IMR-90 (cell line): ENCODE results near the gene OSGEP. TPM values are rescaled to one million over a fixed set of nuclear protein-coding genes. Genes with fewer than 3 reads are reported as not detected.

Experiments used
- ATAC-seq: fragments of 200-7000 bp; cut with Tn5 transposase; 2 replicates; pipeline ENCODE4 v1.9.1; 2020; ENCODE audit warnings: low read depth, mild to moderate bottlenecking, moderate library complexity
- BruUV-seq: library from RNA; stranded (reverse); fragments of 400-500 nt; replicated peaks from 2 replicates; lab custom pipeline; 2021; lab: Mats Ljungman, UMichigan
- CTCF ChIA-PET: fragments of 300-600 bp; formaldehyde crosslinking; extraction: SDS; loops from one replicate; lab custom pipeline; 2021; ENCODE audit warnings: antibody characterized with exemption; lab: Yijun Ruan, JAX
- POLR2A ChIA-PET: fragments of 300-600 bp; sonication (Branson Sonifier 250); formaldehyde crosslinking; loops from one replicate; lab custom pipeline; 2022; ENCODE audit warnings: antibody characterized with exemption; ENCODE audit not compliant: unreplicated experiment; lab: Charles Lee
- DNase-seq: peaks from one replicate; pipeline ENCODE4 v3.0.0; 2013
- H2AFZ ChIP-seq: replicated peaks from 2 replicates; pipeline ENCODE3; 2013; ENCODE audit warnings: low read length, mild to moderate bottlenecking; ENCODE audit not compliant: poor library complexity
- H2AK5ac ChIP-seq: 2 replicates; pipeline ENCODE4 v1.6.1; 2013; ENCODE audit warnings: low read depth, low read length, inconsistent platforms
- H2AK9ac ChIP-seq: replicated peaks from 2 replicates; pipeline ENCODE3; 2013; ENCODE audit warnings: mild to moderate bottlenecking, low read depth, low read length, moderate library complexity; ENCODE audit not compliant: poor library complexity
- H2BK120ac ChIP-seq: 2 replicates; pipeline ENCODE4 v1.6.1; 2013; ENCODE audit warnings: low read depth, low read length, inconsistent platforms
- H2BK15ac ChIP-seq: 3 replicates; pipeline ENCODE4 v1.6.1; 2013; ENCODE audit warnings: low read depth, low read length, inconsistent platforms
- H2BK20ac ChIP-seq: 2 replicates; pipeline ENCODE4 v1.6.1; 2013; ENCODE audit warnings: low read depth, mild to moderate bottlenecking, inconsistent platforms, low read length, moderate library complexity
- H2BK5ac ChIP-seq: 2 replicates; pipeline ENCODE4 v1.6.1; 2013; ENCODE audit warnings: mild to moderate bottlenecking, low read depth, low read length, inconsistent platforms; ENCODE audit not compliant: poor library complexity, severe bottlenecking
- H3K14ac ChIP-seq: replicated peaks from 2 replicates; pipeline ENCODE4 v1.6.1; 2013; ENCODE audit warnings: low read depth, low read length, inconsistent platforms
- H3K18ac ChIP-seq: 2 replicates; pipeline ENCODE4 v1.6.1; 2013; ENCODE audit warnings: low read depth, low read length, control low read depth
- H3K23ac ChIP-seq: 2 replicates; pipeline ENCODE4 v1.6.1; 2013; ENCODE audit warnings: low read depth, low read length, inconsistent platforms
- H3K27ac ChIP-seq: 2 replicates; pipeline ENCODE4 v1.5.1; 2013; ENCODE audit warnings: mild to moderate bottlenecking, control low read depth, low read length; ENCODE audit not compliant: insufficient read depth
- H3K27me3 ChIP-seq: 2 replicates; pipeline ENCODE4 v1.6.1; 2013; ENCODE audit warnings: low read length; ENCODE audit not compliant: control insufficient read depth, insufficient read depth
- H3K36me3 ChIP-seq: 2 replicates; pipeline ENCODE4 v1.6.1; 2013; ENCODE audit warnings: low read length, mixed read lengths; ENCODE audit not compliant: control insufficient read depth, insufficient read depth
- H3K4ac ChIP-seq: 2 replicates; pipeline ENCODE4 v1.6.1; 2013; ENCODE audit warnings: low read depth, low read length, inconsistent platforms
- H3K4me1 ChIP-seq: 2 replicates; pipeline ENCODE4 v1.6.1; 2013; ENCODE audit warnings: low read length, mixed read lengths; ENCODE audit not compliant: control insufficient read depth, insufficient read depth
- H3K4me2 ChIP-seq: 2 replicates; pipeline ENCODE4 v1.6.1; 2013; ENCODE audit warnings: low read depth, mild to moderate bottlenecking, control low read depth, low read length, moderate library complexity
- H3K4me3 ChIP-seq: 2 replicates; pipeline ENCODE4 v1.5.1; 2013; ENCODE audit warnings: low read depth, mild to moderate bottlenecking, control low read depth, low read length, moderate library complexity; ENCODE audit not compliant: insufficient read depth
- H3K56ac ChIP-seq: 2 replicates; pipeline ENCODE4 v1.6.1; 2013; ENCODE audit warnings: low read length, inconsistent platforms; ENCODE audit not compliant: insufficient read depth; ENCODE audit errors: extremely low read depth
- H3K79me1 ChIP-seq, 2 experiments: 2 replicates each; pipeline ENCODE4 v1.6.1; 2013; ENCODE audit warnings: low read length in 2 of 2, inconsistent platforms in 1 of 2, low read depth in 1 of 2
- H3K9ac ChIP-seq: 2 replicates; pipeline ENCODE4 v1.6.1; 2013; ENCODE audit warnings: low read depth, low read length, control low read depth
- H3K9me1 ChIP-seq: 2 replicates; pipeline ENCODE4 v1.6.1; 2013; ENCODE audit warnings: low read length, inconsistent platforms; ENCODE audit not compliant: insufficient read depth
- H3K9me3 ChIP-seq: 2 replicates; pipeline ENCODE4 v1.6.1; 2013; ENCODE audit warnings: low read length; ENCODE audit not compliant: control insufficient read depth, insufficient read depth
- H4K20me1 ChIP-seq: 2 replicates; pipeline ENCODE4 v1.6.1; 2013; ENCODE audit warnings: low read length, inconsistent platforms; ENCODE audit not compliant: insufficient read depth
- H4K5ac ChIP-seq: 2 replicates; pipeline ENCODE4 v1.6.1; 2013; ENCODE audit warnings: mild to moderate bottlenecking, low read depth, low read length, control low read depth
- H4K8ac ChIP-seq, 2 experiments: 2 replicates each; pipeline ENCODE4 v1.6.1; 2013; ENCODE audit warnings: low read depth in 2 of 2, low read length in 2 of 2, control low read depth in 1 of 2, inconsistent platforms in 1 of 2
- H4K91ac ChIP-seq: 2 replicates; pipeline ENCODE4 v1.6.1; 2013; ENCODE audit warnings: low read depth, low read length, inconsistent platforms; ENCODE audit not compliant: insufficient read depth
- BHLHE40 ChIP-seq: fragments of 150-350 bp; IDR thresholded peaks from 2 replicates; pipeline ENCODE4 v1.6.1; 2016; ENCODE audit warnings: mild to moderate bottlenecking, low read depth, low read length
- CEBPB ChIP-seq: IDR thresholded peaks from 2 replicates; pipeline ENCODE4 v1.6.1; 2012; ENCODE audit warnings: low read depth, low read length, improper control_type of control experiment
- FOS ChIP-seq: fragments of 150-350 bp; IDR thresholded peaks from 2 replicates; pipeline ENCODE4 v1.6.1; 2016; ENCODE audit warnings: low read depth, low read length
- MAFK ChIP-seq: IDR thresholded peaks from 2 replicates; pipeline ENCODE4 v1.6.1; 2012; ENCODE audit warnings: low read depth, low read length, improper control_type of control experiment
- MAZ ChIP-seq: IDR thresholded peaks from 2 replicates; pipeline ENCODE4 v1.6.1; 2012; ENCODE audit warnings: low read depth, mild to moderate bottlenecking, low read length, improper control_type of control experiment, moderate library complexity, borderline replicate concordance
- MXI1 ChIP-seq: IDR thresholded peaks from 2 replicates; pipeline ENCODE4 v1.6.1; 2012; ENCODE audit warnings: low read depth, mild to moderate bottlenecking, low read length, moderate library complexity, borderline replicate concordance
- NFE2L2 ChIP-seq: fragments of 150-350 bp; IDR thresholded peaks from 2 replicates; pipeline ENCODE4 v1.6.1; 2016; ENCODE audit warnings: low read depth, mild to moderate bottlenecking, low read length
- SMC3 ChIP-seq: fragments of 150-350 bp; IDR thresholded peaks from 2 replicates; pipeline ENCODE4 v1.6.1; 2016; ENCODE audit warnings: low read depth, mild to moderate bottlenecking, antibody characterized with exemption, low read length, moderate library complexity
- USF2 ChIP-seq: fragments of 150-350 bp; IDR thresholded peaks from 2 replicates; pipeline ENCODE4 v1.6.1; 2017; ENCODE audit warnings: mild to moderate bottlenecking, antibody characterized with exemption, low read length, low read depth
- WGBS, 2 experiments: methylation state at CpG; one replicate each; pipeline versions ENCODE4 v1.1.5 to v1.1.7; 2013; ENCODE audit warnings: missing lambda C conversion rate in 2 of 2; ENCODE audit not compliant: insufficient read length in 1 of 2; ENCODE audit errors: extremely low coverage in 2 of 2; 5-methylcytosine and 5-hydroxymethylcytosine counted together
- dilution Hi-C: fragments of 300-500 bp; cut with HindIII; formaldehyde crosslinking; loops from one replicate; pipeline ENCODE4 v1.14.3; 2018; ENCODE audit warnings: low sequenced_read_pairs; ENCODE audit not compliant: unreplicated experiment
- in situ Hi-C: fragments of 300-500 bp; cut with MboI; formaldehyde crosslinking; loops from 3 replicates; pipeline ENCODE4 v1.14.3; 2019; ENCODE audit warnings: low sequenced_read_pairs, inconsistent platforms, mixed read lengths
- intact Hi-C: fragments of 100-400 bp; cut with micrococcal nuclease; formaldehyde crosslinking; loops from 2 replicates; pipeline ENCODE4 v1.10.0; 2022
- polyA plus RNA-seq, 3 experiments: library from polyadenylated mRNA; depleted of rRNA; stranded (reverse); fragments of >200 nt; gene quantifications; 2 replicates each; pipeline ENCODE4 v1.2.3, GENCODE V29; 2012; ENCODE audit warnings: low replicate concordance in 1 of 3
- total RNA-seq: library from RNA; depleted of rRNA; stranded (reverse); fragments of >200 nt; gene quantifications from 2 replicates; pipeline ENCODE4 v1.2.3, GENCODE V29; 2012

OSGEP gene
- total and polyA plus RNA-seq, 2 of the 4 experiments (the other 2 are of a cell fraction): 24.7 to 32.4 TPM

- WGBS, 2 experiments: 74% methylated on average over 6 of the region's 8 CpGs; no CpG with 5 or more reads in 1 of the 2 experiments
- POLR2A ChIA-PET: no interaction called here
- dilution Hi-C loops: no loop called here
Observed at GRCh38 chr14:20486684-20487395, 32.2 kb upstream of the OSGEP start.

More at GRCh38 chr14:20486684-20487395, 32.2 kb upstream of the OSGEP start:
- DNase-seq (no peak), ATAC-seq (no peak)
- Histone ChIP-seq H3K4me1 (no peaks in the 10 kb centered on the region), H2AK5ac (no peak overlapping the region), H4K20me1 (no peaks in the 10 kb centered on the region), H3K18ac (no peak overlapping the region), H3K79me1 (no peaks in the 10 kb centered on the region), H2AK9ac (no peak overlapping the region), H3K23ac (no peak overlapping the region), H3K14ac (no peak overlapping the region), H3K27me3 (no peaks in the 10 kb centered on the region; the same call in none of the 2 replicates), H4K91ac (no peak overlapping the region), H4K5ac (no peak overlapping the region), H3K27ac (no peak overlapping the region), H3K9ac (no peak overlapping the region), H2BK15ac (no peak overlapping the region), H2BK5ac (no peak overlapping the region), H3K4me3 (no peak overlapping the region), H3K56ac (no peak overlapping the region), H3K4me2 (no peak overlapping the region), H4K8ac (no peak overlapping the region), H3K4ac (no peak overlapping the region), H2AFZ (no peak overlapping the region), H2BK20ac (no peak overlapping the region), H2BK120ac (no peak overlapping the region), H3K36me3 (no peaks in the 10 kb centered on the region), H3K9me1 (no peaks in the 10 kb centered on the region), H3K9me3 (no peaks in the 10 kb centered on the region)
- CTCF ChIA-PET: interaction anchor here (0.6 kb wide), 1 partner anchor 52 kb away, joined by 4 read pairs; no protein-coding TSS in a partner anchor
- intact Hi-C loops (loop anchor here (10.0 kb wide), 1 partner anchor 1708 kb away; no protein-coding TSS in a partner anchor), in situ Hi-C loops (no loop called here)
- BruUV-seq: no TSS peak
- no peak for TF ChIP-seq MXI1
- TF ChIP-seq BHLHE40: no peak
- no peak for TF ChIP-seq USF2
- TF ChIP-seq MAFK: no peak
- TF ChIP-seq NFE2L2: no peak
- no peak for TF ChIP-seq FOS
- no peak for TF ChIP-seq MAZ
- TF ChIP-seq CEBPB: no peak
- no peak for TF ChIP-seq SMC3
